Astrocyte of the spinal cord (primary cell): ENCODE results near the gene ARRDC2.

Source experiments
- DNase-seq: peaks from one replicate; pipeline ENCODE4 v3.0.0; 2011; ENCODE audit warnings: low read depth, low spot score
- H3K4me3 ChIP-seq: 2 replicates; pipeline ENCODE4 v1.5.1; 2011; ENCODE audit warnings: low read depth, mild to moderate bottlenecking, low read length, moderate library complexity
- in situ Hi-C: cut with HindIII; loops from 2 replicates; pipeline ENCODE4 v1.10.0; 2017; ENCODE audit warnings: low sequenced_read_pairs
- TF ChIP-seq, protein P1 (sequence below): IDR thresholded peaks from 2 replicates; pipeline ENCODE4 v1.5.1; 2012; ENCODE audit warnings: low read depth, mild to moderate bottlenecking, low read length, inconsistent platforms

The ARRDC2 gene

DNA sequence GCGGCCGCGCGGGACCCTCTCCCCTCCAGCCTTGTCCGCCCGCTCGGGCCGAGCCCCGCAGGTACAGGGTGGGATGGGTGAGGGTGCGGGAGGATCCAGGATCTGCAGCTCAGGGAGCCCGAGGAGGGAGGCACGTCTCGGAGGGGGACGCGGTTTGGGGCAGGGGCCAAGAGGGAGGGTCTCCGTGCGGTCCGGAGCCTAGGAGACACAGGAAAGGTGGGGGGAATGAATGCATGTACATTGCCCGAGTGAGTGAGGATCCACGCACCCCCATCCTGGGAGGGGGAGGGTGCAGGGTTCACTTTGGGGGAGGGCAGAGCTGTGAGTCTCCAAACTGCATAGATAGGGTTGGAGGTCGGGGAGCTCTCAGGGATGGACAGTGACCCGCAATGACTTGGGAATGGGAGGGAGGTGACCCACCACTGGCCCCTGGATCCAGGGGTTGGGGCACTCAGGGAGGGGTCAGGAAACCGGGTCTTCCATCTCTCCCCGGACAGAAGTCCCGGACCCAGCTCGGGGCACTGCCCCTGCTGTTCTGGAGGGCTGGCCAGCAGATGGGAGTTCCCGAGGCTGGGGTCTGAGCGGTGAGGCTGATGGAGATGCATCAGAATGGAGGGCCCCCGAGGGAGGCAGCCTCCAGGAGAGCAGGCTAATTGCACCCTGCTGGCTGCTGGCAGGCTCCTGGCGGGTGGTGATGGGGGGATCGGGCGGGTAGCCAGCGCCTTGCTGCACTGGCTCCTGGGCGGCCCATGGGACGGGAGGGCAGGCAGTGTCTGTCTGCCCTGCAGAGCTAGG is 40.5 kb upstream of the ARRDC2 start:
- TF ChIP-seq, protein P1, sequence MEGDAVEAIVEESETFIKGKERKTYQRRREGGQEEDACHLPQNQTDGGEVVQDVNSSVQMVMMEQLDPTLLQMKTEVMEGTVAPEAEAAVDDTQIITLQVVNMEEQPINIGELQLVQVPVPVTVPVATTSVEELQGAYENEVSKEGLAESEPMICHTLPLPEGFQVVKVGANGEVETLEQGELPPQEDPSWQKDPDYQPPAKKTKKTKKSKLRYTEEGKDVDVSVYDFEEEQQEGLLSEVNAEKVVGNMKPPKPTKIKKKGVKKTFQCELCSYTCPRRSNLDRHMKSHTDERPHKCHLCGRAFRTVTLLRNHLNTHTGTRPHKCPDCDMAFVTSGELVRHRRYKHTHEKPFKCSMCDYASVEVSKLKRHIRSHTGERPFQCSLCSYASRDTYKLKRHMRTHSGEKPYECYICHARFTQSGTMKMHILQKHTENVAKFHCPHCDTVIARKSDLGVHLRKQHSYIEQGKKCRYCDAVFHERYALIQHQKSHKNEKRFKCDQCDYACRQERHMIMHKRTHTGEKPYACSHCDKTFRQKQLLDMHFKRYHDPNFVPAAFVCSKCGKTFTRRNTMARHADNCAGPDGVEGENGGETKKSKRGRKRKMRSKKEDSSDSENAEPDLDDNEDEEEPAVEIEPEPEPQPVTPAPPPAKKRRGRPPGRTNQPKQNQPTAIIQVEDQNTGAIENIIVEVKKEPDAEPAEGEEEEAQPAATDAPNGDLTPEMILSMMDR: no peak
- in situ Hi-C loops: no loop called here
- no peak for DNase-seq
- no peak overlapping the region for H3K4me3 ChIP-seq

DNA sequence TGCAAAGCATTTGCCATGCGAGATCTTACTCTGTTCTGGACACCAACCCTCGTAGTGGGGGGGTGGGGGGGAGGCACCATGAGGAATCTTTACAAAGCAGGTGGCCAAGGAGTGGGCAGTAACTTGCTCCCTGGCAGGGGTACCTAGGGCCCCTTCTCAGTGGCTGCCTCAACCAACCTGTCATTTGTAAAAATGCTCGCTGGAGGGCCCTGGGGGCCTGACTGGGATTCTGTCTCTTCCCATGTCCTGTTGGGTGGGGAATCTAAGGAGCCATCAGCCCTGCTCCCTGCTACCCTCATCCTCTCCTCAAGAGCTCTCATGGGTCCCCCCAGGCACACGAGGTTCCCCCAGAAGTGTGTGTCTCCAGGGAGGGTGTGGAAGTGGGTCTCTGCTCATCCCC is 39.6 kb upstream of the ARRDC2 start:
- in situ Hi-C loops: no loop called here
- DNase-seq: no peak
- no peak overlapping the region for H3K4me3 ChIP-seq
- TF ChIP-seq, protein P1: no peak

DNA sequence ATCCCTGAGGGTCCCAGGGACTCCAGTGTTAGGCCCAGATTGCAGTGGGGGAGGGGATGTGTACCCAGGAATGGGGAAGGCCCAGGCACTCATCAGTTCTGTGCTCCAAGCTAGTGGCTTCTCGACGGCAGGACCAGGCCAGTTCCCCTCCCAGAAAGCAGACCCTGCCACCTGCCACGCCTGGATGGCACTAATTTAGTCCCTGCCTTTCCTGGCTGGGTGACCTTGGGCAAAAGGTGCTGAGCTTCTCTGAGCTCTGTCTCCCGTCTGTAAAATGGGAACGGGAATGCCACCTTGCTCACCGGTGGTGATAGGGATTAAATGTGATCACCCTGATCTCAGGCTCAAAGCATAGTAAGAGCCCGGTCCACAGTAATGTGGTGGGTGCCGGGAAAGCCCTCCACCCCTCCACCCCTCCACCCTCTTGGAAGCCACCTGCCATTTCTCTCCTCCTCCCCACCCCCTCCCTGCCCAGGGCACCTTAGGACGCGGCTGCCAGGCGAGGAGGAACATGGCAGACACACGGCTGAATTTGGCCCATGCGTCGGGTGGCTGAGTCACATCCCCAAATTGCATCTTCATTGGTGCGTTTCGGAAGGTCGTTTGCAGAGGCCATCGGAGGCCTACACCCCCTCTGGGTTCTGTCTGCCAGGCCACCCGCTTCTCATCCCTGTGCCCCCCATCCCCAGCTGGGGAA is 38.7 kb upstream of the ARRDC2 start:
- TF ChIP-seq, protein P1: no peak
- in situ Hi-C loops: no loop called here
- DNase-seq: no peak
- H3K4me3 ChIP-seq: no peak overlapping the region

DNA sequence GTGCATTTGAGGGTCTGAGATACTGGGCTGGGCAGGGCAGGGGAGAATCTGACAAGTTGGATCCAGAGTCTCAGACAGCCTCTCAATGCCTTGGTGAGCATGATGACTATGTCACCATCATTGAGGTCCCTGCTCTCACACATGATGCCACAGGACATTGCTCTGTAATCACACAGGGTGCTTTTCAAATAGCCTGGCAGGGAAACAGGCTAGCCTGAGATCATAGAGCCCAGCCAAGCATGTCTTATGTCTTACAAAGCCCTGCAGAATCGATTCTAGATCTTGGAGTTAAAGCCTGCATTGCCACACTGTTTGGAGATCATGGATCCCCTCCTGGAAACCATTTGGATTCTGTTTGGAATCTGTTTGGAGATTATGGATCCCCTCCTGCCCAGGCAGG is 35.7 kb upstream of the ARRDC2 start:
- TF ChIP-seq, protein P1: no peak
- no peak for DNase-seq
- in situ Hi-C loops: no loop called here

DNA sequence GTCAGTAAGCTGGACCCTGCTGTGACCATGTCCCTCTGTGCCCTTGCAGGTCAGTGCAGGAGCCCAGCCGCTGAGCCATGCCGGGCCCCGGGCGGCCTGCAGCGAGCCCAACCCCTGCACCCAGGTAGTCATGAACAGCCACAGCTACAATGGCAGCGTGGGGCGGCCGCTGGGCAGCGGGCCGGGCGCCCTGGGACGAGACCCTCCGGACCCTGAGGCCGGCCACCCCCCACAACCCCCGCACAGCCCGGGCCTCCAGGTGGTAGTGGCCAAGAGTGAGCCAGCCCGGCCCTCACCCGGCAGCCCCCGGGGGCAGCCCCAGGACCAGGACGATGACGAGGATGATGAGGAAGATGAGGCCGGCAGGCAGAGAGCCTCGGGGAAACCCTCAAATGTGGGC is 34.2 kb upstream of the ARRDC2 start:
- TF ChIP-seq, protein P1: no peak
- no peak for DNase-seq
- H3K4me3 ChIP-seq: no peak overlapping the region
- in situ Hi-C loops: no loop called here

More for the DNA sequence above, 35.7 kb upstream of the ARRDC2 start:
- H3K4me3 ChIP-seq: no peak overlapping the region

DNA sequence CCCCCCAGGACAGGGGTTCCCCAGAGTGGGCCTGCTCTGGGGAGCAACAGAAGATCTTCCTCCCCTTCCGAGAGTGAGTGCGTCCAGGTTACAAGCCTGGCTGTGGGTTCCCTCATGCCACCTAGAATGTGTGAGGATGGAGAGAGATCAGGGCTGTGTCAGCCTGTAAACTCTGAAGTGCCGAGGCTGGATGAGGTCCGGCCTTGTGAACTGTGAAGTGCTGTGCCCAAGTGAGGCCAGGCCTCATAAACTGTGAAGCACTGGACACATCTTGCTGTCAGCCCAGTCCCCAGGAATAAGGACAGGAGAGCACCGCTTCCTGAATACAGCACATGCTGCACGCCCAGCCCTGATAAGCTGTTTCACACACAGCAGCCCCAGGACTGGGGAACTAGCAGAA is 33.4 kb upstream of the ARRDC2 start:
- DNase-seq: no peak
- H3K4me3 ChIP-seq: no peak overlapping the region
- TF ChIP-seq, protein P1: no peak
- in situ Hi-C loops: no loop called here
